Endothelial cell of umbilical vein (primary cell): ENCODE measurements around the gene SIPA1L3. TPM values are rescaled to one million over a fixed set of nuclear protein-coding genes. Genes with fewer than 3 reads are reported as not detected.

Source experiments
- BruUV-seq: library from RNA; stranded (reverse); fragments of 400-500 nt; replicated peaks from 2 replicates; lab custom pipeline; 2021; lab: Mats Ljungman, UMichigan
- CTCF ChIA-PET: fragments of 300-600, 350-600 bp; sonication (Branson Sonifier 250); formaldehyde crosslinking; loops from one replicate; lab custom pipeline; 2021; ENCODE audit warnings: antibody characterized with exemption, inconsistent platforms; lab: Charles Lee
- POLR2A ChIA-PET: fragments of 300-600, 350-600 bp; sonication (Branson Sonifier 250); formaldehyde crosslinking; loops from one replicate; lab custom pipeline; 2021; ENCODE audit warnings: antibody characterized with exemption, inconsistent platforms; lab: Charles Lee
- DNase-seq: peaks from one replicate; pipeline ENCODE4 v3.0.0-alpha.2; 2011; ENCODE audit warnings: low read depth, low spot score
- FAIRE-seq: peaks from 2 replicates; lab custom pipeline; 2011; peaks lifted over from hg19 to GRCh38; lab: Jason Lieb, UNC
- H2AFZ ChIP-seq: 2 replicates; pipeline ENCODE4 v1.6.0; 2012; ENCODE audit warnings: low read depth, low read length, control low read depth, inconsistent platforms
- H3K27ac ChIP-seq: 2 replicates; pipeline ENCODE4 v1.5.1; 2011; ENCODE audit warnings: low read depth, mild to moderate bottlenecking, control low read depth, low read length, moderate library complexity; ENCODE audit not compliant: insufficient read depth
- H3K27me3 ChIP-seq, 2 experiments: 2 replicates each; pipeline versions ENCODE4 v1.6.0 to v1.6.1; 2011; ENCODE audit warnings: low read length in 2 of 2, mixed read lengths in 1 of 2; ENCODE audit not compliant: control insufficient read depth in 2 of 2, insufficient read depth in 2 of 2
- H3K36me3 ChIP-seq, 2 experiments: 2 replicates in 1 of 2; 3 replicates in 1 of 2; pipeline ENCODE4 v1.5.1; 2011; ENCODE audit warnings: low read length in 2 of 2, mild to moderate bottlenecking in 1 of 2, moderate library complexity in 1 of 2; ENCODE audit not compliant: control insufficient read depth in 2 of 2, insufficient read depth in 2 of 2; ENCODE audit errors: extremely low read depth in 1 of 2
- H3K4me1 ChIP-seq: 3 replicates; pipeline ENCODE4 v1.5.1; 2011; ENCODE audit warnings: mild to moderate bottlenecking, low read length; ENCODE audit not compliant: control insufficient read depth, insufficient read depth; ENCODE audit errors: extremely low read depth
- H3K4me2 ChIP-seq: 2 replicates; pipeline ENCODE4 v1.6.1; 2011; ENCODE audit warnings: low read length, control low read depth, mixed read lengths; ENCODE audit not compliant: insufficient read depth
- H3K4me3 ChIP-seq, 3 experiments: fragments of 200-600 bp in 1 of 3; sonication (generic), shearing (Covaris generic) in 1 of 3; replicated peaks in 1 of 3; 2 replicates each; pipeline ENCODE4 v1.5.1; 2011 to 2016; ENCODE audit warnings: control low read depth in 3 of 3, low read length in 3 of 3, mild to moderate bottlenecking in 2 of 3, inconsistent platforms in 1 of 3, low read depth in 1 of 3, moderate library complexity in 1 of 3; ENCODE audit not compliant: insufficient read depth in 1 of 3
- H3K79me2 ChIP-seq: 2 replicates; pipeline ENCODE4 v1.6.0; 2012; ENCODE audit warnings: low read length, inconsistent platforms; ENCODE audit not compliant: control insufficient read depth, insufficient read depth
- H3K9ac ChIP-seq: replicated peaks from 2 replicates; pipeline ENCODE3; 2011; ENCODE audit warnings: low read length, control low read depth; ENCODE audit not compliant: insufficient read depth; ENCODE audit errors: extremely low read depth
- H3K9me1 ChIP-seq: replicated peaks from 3 replicates; pipeline ENCODE4 v1.6.0; 2011; ENCODE audit warnings: mild to moderate bottlenecking, low read length; ENCODE audit not compliant: control insufficient read depth, insufficient read depth; ENCODE audit errors: extremely low read depth
- H3K9me3 ChIP-seq: replicated peaks from 2 replicates; pipeline ENCODE4 v1.5.1; 2012; ENCODE audit warnings: low read length, inconsistent platforms; ENCODE audit not compliant: control insufficient read depth, insufficient read depth
- H4K20me1 ChIP-seq: replicated peaks from 2 replicates; pipeline ENCODE3; 2011; ENCODE audit warnings: mild to moderate bottlenecking, low read length; ENCODE audit not compliant: control insufficient read depth, insufficient read depth; ENCODE audit errors: extremely low read depth
- EZH2 ChIP-seq: IDR thresholded peaks from 2 replicates; pipeline ENCODE4 v1.6.1; 2012; ENCODE audit warnings: borderline replicate concordance, low read depth, mild to moderate bottlenecking, moderate library complexity, low read length, inconsistent platforms; ENCODE audit not compliant: severe bottlenecking
- FOS ChIP-seq: IDR thresholded peaks from 2 replicates; pipeline ENCODE4 v1.6.1; 2011; ENCODE audit warnings: mild to moderate bottlenecking, low read length, moderate library complexity, borderline replicate concordance; ENCODE audit not compliant: insufficient read depth
- GATA2 ChIP-seq: IDR thresholded peaks from 2 replicates; pipeline ENCODE4 v1.7.0; 2011; ENCODE audit warnings: low read depth, mild to moderate bottlenecking, moderate library complexity, mixed read lengths, low read length; ENCODE audit not compliant: insufficient read length, insufficient read depth
- JUN ChIP-seq: IDR thresholded peaks from 2 replicates; pipeline ENCODE4 v1.6.1; 2011; ENCODE audit warnings: borderline replicate concordance, low read depth; ENCODE audit not compliant: insufficient read length, insufficient read depth
- MYC ChIP-seq: IDR thresholded peaks from one replicate; pipeline ENCODE4 v1.6.1; 2011; ENCODE audit warnings: mild to moderate bottlenecking, low read depth, low read length
- POLR2A ChIP-seq: IDR thresholded peaks from 2 replicates; pipeline ENCODE4 v1.6.1; 2012; ENCODE audit warnings: low read depth, mild to moderate bottlenecking, control low read depth, low read length
- POLR2AphosphoS5 ChIP-seq: IDR thresholded peaks from 2 replicates; pipeline ENCODE4 v1.6.1; 2012; ENCODE audit warnings: low read depth, mild to moderate bottlenecking, control low read depth, low read length, moderate library complexity; ENCODE audit not compliant: insufficient read depth
- dilution Hi-C: fragments of 300-500 bp; cut with MboI; formaldehyde crosslinking; loops from one replicate; pipeline ENCODE4 v1.15.0; 2019; ENCODE audit warnings: low sequenced_read_pairs; ENCODE audit not compliant: extremely low pct_ligation_motif_present
- intact Hi-C: fragments of 100-400 bp; cut with micrococcal nuclease; formaldehyde crosslinking; loops from one replicate; pipeline ENCODE4 v1.10.0; 2022
- polyA plus RNA-seq, 4 experiments: library from polyadenylated mRNA; depleted of rRNA in 3 of 4; stranded (reverse) in 3 of 4; unstranded in 1 of 4; fragments of >200 nt; gene quantifications; 2 replicates each; pipeline versions ENCODE4 v1.2.1 to v1.2.3, GENCODE V29; 2011 to 2012; ENCODE audit warnings: missing spikeins in 1 of 4
- total RNA-seq: library from RNA; stranded (reverse); gene quantifications from 2 replicates; pipeline ENCODE4 v1.2.3, GENCODE V29; 2021

The SIPA1L3 gene
- total and polyA plus RNA-seq, 2 donors (not counting 3 experiments of a cell fraction or from before 2014, with no cell fraction given) = 14.2 to 47.2 TPM

GRCh38 chr19:38022791-38023670 is 116.0 kb downstream of the SIPA1L3 start:
- H3K36me3 ChIP-seq = no peaks in the 10 kb centered on the region
- H3K4me2 ChIP-seq = peak overlapping the region; percentile 44
- H3K4me3 ChIP-seq = no peak overlapping the region
- H2AFZ ChIP-seq = no peak overlapping the region
- no peaks in the 10 kb centered on the region for H3K27me3 ChIP-seq
- dilution Hi-C loops = no loop called here
- H3K79me2 ChIP-seq = peaks cover 33% of the 10 kb centered on the region
- FAIRE-seq (peak; percentile 97), DNase-seq (peak; percentile 80)
- intact Hi-C loops = loop anchor here (1.0 to 2.0 kb wide), 2 partner anchors 18 to 20 kb away; no protein-coding TSS in a partner anchor
- peaks cover 52% of the 10 kb centered on the region for H3K4me1 ChIP-seq
- TSS peak; percentile 89 for BruUV-seq
- no peaks in the 10 kb centered on the region for H4K20me1 ChIP-seq
- no peaks in the 10 kb centered on the region for H3K9me3 ChIP-seq
- ChIA-PET POLR2A (interaction anchor here (2.1 kb wide), 1 partner anchor 20 kb away, joined by 10 read pairs; no protein-coding TSS in a partner anchor), CTCF (interaction anchor here (1.4 to 2.2 kb wide), 2 partner anchors 37 to 120 kb away, joined by 3 to 12 read pairs; no protein-coding TSS in a partner anchor)
- H3K27ac ChIP-seq = peak overlapping the region; percentile 92
- H3K9ac ChIP-seq = peak overlapping the region; percentile 78
- H3K9me1 ChIP-seq = no peaks in the 10 kb centered on the region
- TF ChIP-seq MYC (no peak), POLR2AphosphoS5 (peak; percentile 46), FOS (peak; percentile 51), GATA2 (no peak), EZH2 (no peak), JUN (peak; percentile 79), POLR2A (no peak)
